Measurements from ENCODE around the gene GPC6.

GPC6 gene

GRCh38 chr13:93672996-93673395, 446.4 kb downstream of the GPC6 start:
- H3K27me3 ChIP-seq (ENCODE audit: insufficient read depth, poor library complexity, severe bottlenecking): no peaks in the 10 kb centered on the region

GRCh38 chr13:93673885-93674284, 447.3 kb downstream of the GPC6 start:
- no peak for DNase-seq (ENCODE audit: low read depth in 1 of 2, low spot score in 1 of 2)
- H3K4me3 ChIP-seq (replicated peaks; ENCODE audit: insufficient read depth, low read length): no peak overlapping the region
- no peak for TF ChIP-seq GABPA (IDR thresholded peaks at IDR 0.05; ENCODE audit: low read depth)
- TF ChIP-seq POLR2AphosphoS5 (IDR thresholded peaks at IDR 0.05; ENCODE audit: low read depth): no peak
- no peak for TF ChIP-seq CTCF (IDR thresholded peaks at IDR 0.05; ENCODE audit: insufficient read depth, low read length)
- no peak for TF ChIP-seq SPI1 (IDR thresholded peaks at IDR 0.05; ENCODE audit: borderline replicate concordance, low read depth)
- TF ChIP-seq, protein P1, sequence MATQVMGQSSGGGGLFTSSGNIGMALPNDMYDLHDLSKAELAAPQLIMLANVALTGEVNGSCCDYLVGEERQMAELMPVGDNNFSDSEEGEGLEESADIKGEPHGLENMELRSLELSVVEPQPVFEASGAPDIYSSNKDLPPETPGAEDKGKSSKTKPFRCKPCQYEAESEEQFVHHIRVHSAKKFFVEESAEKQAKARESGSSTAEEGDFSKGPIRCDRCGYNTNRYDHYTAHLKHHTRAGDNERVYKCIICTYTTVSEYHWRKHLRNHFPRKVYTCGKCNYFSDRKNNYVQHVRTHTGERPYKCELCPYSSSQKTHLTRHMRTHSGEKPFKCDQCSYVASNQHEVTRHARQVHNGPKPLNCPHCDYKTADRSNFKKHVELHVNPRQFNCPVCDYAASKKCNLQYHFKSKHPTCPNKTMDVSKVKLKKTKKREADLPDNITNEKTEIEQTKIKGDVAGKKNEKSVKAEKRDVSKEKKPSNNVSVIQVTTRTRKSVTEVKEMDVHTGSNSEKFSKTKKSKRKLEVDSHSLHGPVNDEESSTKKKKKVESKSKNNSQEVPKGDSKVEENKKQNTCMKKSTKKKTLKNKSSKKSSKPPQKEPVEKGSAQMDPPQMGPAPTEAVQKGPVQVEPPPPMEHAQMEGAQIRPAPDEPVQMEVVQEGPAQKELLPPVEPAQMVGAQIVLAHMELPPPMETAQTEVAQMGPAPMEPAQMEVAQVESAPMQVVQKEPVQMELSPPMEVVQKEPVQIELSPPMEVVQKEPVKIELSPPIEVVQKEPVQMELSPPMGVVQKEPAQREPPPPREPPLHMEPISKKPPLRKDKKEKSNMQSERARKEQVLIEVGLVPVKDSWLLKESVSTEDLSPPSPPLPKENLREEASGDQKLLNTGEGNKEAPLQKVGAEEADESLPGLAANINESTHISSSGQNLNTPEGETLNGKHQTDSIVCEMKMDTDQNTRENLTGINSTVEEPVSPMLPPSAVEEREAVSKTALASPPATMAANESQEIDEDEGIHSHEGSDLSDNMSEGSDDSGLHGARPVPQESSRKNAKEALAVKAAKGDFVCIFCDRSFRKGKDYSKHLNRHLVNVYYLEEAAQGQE (IDR thresholded peaks at IDR 0.05; ENCODE audit: insufficient replicate concordance, low read depth): no peak
- no peak overlapping the region for H3K27ac ChIP-seq (replicated peaks)
- H3K27me3 ChIP-seq (ENCODE audit: insufficient read depth, poor library complexity, severe bottlenecking): no peaks in the 10 kb centered on the region

More at GRCh38 chr13:93672996-93673395, 446.4 kb downstream of the GPC6 start:
- TF ChIP-seq CTCF (IDR thresholded peaks at IDR 0.05; ENCODE audit: insufficient read depth, low read length): no peak
- TF ChIP-seq, protein P1 (IDR thresholded peaks at IDR 0.05; ENCODE audit: insufficient replicate concordance, low read depth): no peak
- no peak for TF ChIP-seq POLR2AphosphoS5 (IDR thresholded peaks at IDR 0.05; ENCODE audit: low read depth)
- no peak for TF ChIP-seq GABPA (IDR thresholded peaks at IDR 0.05; ENCODE audit: low read depth)
- Histone ChIP-seq H3K27ac (replicated peaks) (no peak overlapping the region), H3K4me3 (replicated peaks; ENCODE audit: insufficient read depth, low read length) (no peak overlapping the region)
- DNase-seq (ENCODE audit: low read depth in 1 of 2, low spot score in 1 of 2): no peak

GRCh38 chr13:93674337-93674755, 447.7 kb downstream of the GPC6 start:
- no peak for TF ChIP-seq SPI1 (IDR thresholded peaks at IDR 0.05; ENCODE audit: borderline replicate concordance, low read depth)
- TF ChIP-seq POLR2AphosphoS5 (IDR thresholded peaks at IDR 0.05; ENCODE audit: low read depth): no peak
- TF ChIP-seq CTCF (IDR thresholded peaks at IDR 0.05; ENCODE audit: insufficient read depth, low read length): no peak
- TF ChIP-seq, protein P1 (IDR thresholded peaks at IDR 0.05; ENCODE audit: insufficient replicate concordance, low read depth): no peak
- no peak for TF ChIP-seq GABPA (IDR thresholded peaks at IDR 0.05; ENCODE audit: low read depth)
- H3K4me3 ChIP-seq (replicated peaks; ENCODE audit: insufficient read depth, low read length): no peak overlapping the region
- no peak for DNase-seq (ENCODE audit: low read depth in 1 of 2, low spot score in 1 of 2)
- H3K27ac ChIP-seq (replicated peaks): no peak overlapping the region
- H3K27me3 ChIP-seq (ENCODE audit: insufficient read depth, poor library complexity, severe bottlenecking): no peaks in the 10 kb centered on the region

Measured in HL-60 (cell line).